GM23338 (cell line): ENCODE measurements around the gene AJM1. TPM values are rescaled to one million over a fixed set of nuclear protein-coding genes. Genes with fewer than 3 reads are reported as not detected.
A peak's percentile ranks its signal among the peaks of the same experiment; 100 is the strongest.

Experiments used
- ATAC-seq: fragments of 200-7000 bp; cut with Tn5 transposase; 3 replicates; pipeline ENCODE4 v1.9.1; 2020
- DNase-seq: peaks from one replicate; pipeline ENCODE4 v3.0.0-alpha.2; 2015; ENCODE audit warnings: low spot score
- H2AFZ ChIP-seq: fragments of 200-600 bp; sonication (generic); 2 replicates; pipeline ENCODE4 v1.8.0; 2016; ENCODE audit warnings: antibody characterized with exemption, mild to moderate bottlenecking, moderate library complexity
- H3F3A ChIP-seq: fragments of 200-600 bp; sonication (generic); replicated peaks from 2 replicates; pipeline ENCODE4 v1.8.0; 2017; ENCODE audit warnings: antibody characterized with exemption, mixed run types, low read depth
- H3K27ac ChIP-seq: fragments of 200-600 bp; sonication (generic); 2 replicates; pipeline ENCODE4 v1.6.1; 2016; ENCODE audit warnings: low read depth
- H3K27me3 ChIP-seq: fragments of 200-600 bp; sonication (generic); 2 replicates; pipeline ENCODE4 v1.8.0; 2016; ENCODE audit warnings: mild to moderate bottlenecking, mixed run types, moderate library complexity; ENCODE audit not compliant: insufficient read depth
- H3K36me3 ChIP-seq: fragments of 200-600 bp; sonication (generic); 2 replicates; pipeline ENCODE4 v1.8.0; 2016; ENCODE audit warnings: mild to moderate bottlenecking; ENCODE audit not compliant: insufficient read depth
- H3K4me1 ChIP-seq: fragments of 200-600 bp; sonication (generic); 2 replicates; pipeline ENCODE4 v1.8.0; 2016; ENCODE audit warnings: mild to moderate bottlenecking, moderate library complexity; ENCODE audit not compliant: insufficient read depth
- H3K4me2 ChIP-seq: fragments of 200-600 bp; sonication (generic); 2 replicates; pipeline ENCODE4 v1.7.1; 2017; ENCODE audit warnings: mixed run types
- H3K4me3 ChIP-seq: fragments of 200-600 bp; sonication (generic); 2 replicates; pipeline ENCODE4 v1.6.1; 2016; ENCODE audit warnings: mixed run types
- H3K79me2 ChIP-seq: fragments of 200-600 bp; sonication (generic); replicated peaks from 2 replicates; pipeline ENCODE4 v1.8.0; 2017; ENCODE audit warnings: mild to moderate bottlenecking; ENCODE audit not compliant: insufficient read depth
- H3K9me2 ChIP-seq: fragments of 200-600 bp; sonication (generic); 2 replicates; pipeline ENCODE4 v1.8.0; 2017; ENCODE audit not compliant: insufficient read depth
- H4K20me1 ChIP-seq: fragments of 200-600 bp; sonication (generic); replicated peaks from 2 replicates; pipeline ENCODE4 v1.8.0; 2017; ENCODE audit warnings: mild to moderate bottlenecking; ENCODE audit not compliant: insufficient read depth
- H3K27ac Mint-ChIP-seq: 2 replicates; pipeline ENCODE4 v1.8.0; 2020; ENCODE audit warnings: inconsistent platforms, mild to moderate bottlenecking, moderate library complexity, mixed read lengths
- H3K27me3 Mint-ChIP-seq: 3 replicates; pipeline ENCODE4 v1.8.0; 2022; ENCODE audit warnings: low read depth, mild to moderate bottlenecking, moderate library complexity, mixed read lengths, inconsistent platforms; ENCODE audit not compliant: insufficient read depth, poor library complexity
- H3K36me3 Mint-ChIP-seq: 3 replicates; pipeline ENCODE4 v1.8.0; 2021; ENCODE audit warnings: low read depth, mild to moderate bottlenecking, inconsistent platforms, moderate library complexity, mixed read lengths
- H3K4me1 Mint-ChIP-seq: 3 replicates; pipeline ENCODE4 v1.8.0; 2020; ENCODE audit warnings: mild to moderate bottlenecking, inconsistent platforms, mixed read lengths
- H3K4me3 Mint-ChIP-seq: 3 replicates; pipeline ENCODE4 v1.8.0; 2021; ENCODE audit warnings: moderate library complexity, mild to moderate bottlenecking, inconsistent platforms, mixed read lengths
- H3K9me3 Mint-ChIP-seq: 3 replicates; pipeline ENCODE4 v1.8.0; 2020; ENCODE audit warnings: moderate library complexity, mild to moderate bottlenecking, inconsistent platforms, mixed read lengths
- CREB1 ChIP-seq: fragments of 250-450 bp; sonication (Bioruptor Pico); IDR thresholded peaks from 2 replicates; pipeline ENCODE4 v1.5.0; 2020; ENCODE audit warnings: low read depth, mild to moderate bottlenecking, moderate library complexity
- EZH2 ChIP-seq: fragments of 200-600 bp; sonication (generic); IDR thresholded peaks from one replicate; pipeline ENCODE4 v1.8.0; 2017; ENCODE audit warnings: antibody characterized with exemption, mild to moderate bottlenecking, low read depth; ENCODE audit not compliant: unreplicated experiment
- EZH2phosphoT487 ChIP-seq: fragments of 200-600 bp; sonication (generic); IDR thresholded peaks from one replicate; pipeline ENCODE4 v1.8.1; 2018; ENCODE audit warnings: antibody characterized with exemption; ENCODE audit not compliant: unreplicated experiment
- JUNB ChIP-seq: IDR thresholded peaks from one replicate; pipeline ENCODE4 v1.6.1; 2016; ENCODE audit warnings: antibody characterized with exemption; ENCODE audit not compliant: unreplicated experiment
- NANOG ChIP-seq: IDR thresholded peaks from 2 replicates; pipeline ENCODE4 v1.6.1; 2016; ENCODE audit warnings: antibody characterized with exemption, borderline replicate concordance
- POLR2AphosphoS5 ChIP-seq: IDR thresholded peaks from 2 replicates; pipeline ENCODE4 v1.6.1; 2016; ENCODE audit warnings: antibody characterized with exemption, low read depth
- STAT1 ChIP-seq: IDR thresholded peaks from one replicate; pipeline ENCODE4 v1.6.1; 2016; ENCODE audit warnings: antibody characterized with exemption; ENCODE audit not compliant: unreplicated experiment
- ZNF114 ChIP-seq: fragments of 250-450 bp; sonication (Bioruptor Pico); IDR thresholded peaks from 2 replicates; pipeline ENCODE4 v1.5.0; 2020; ENCODE audit warnings: mild to moderate bottlenecking, moderate library complexity
- ZNF331 ChIP-seq: fragments of 250-450 bp; sonication (Bioruptor Pico); IDR thresholded peaks from 2 replicates; pipeline ENCODE4 v1.5.0; 2020; ENCODE audit warnings: low read depth, mild to moderate bottlenecking, moderate library complexity
- polyA plus RNA-seq: library from polyadenylated mRNA; unstranded; fragments of >200 nt; fragmentation: Nextera tagmentation; extraction: Ambion mirVana; gene quantifications from 2 replicates; pipeline ENCODE4 v1.2.1, GENCODE V29; 2016
- total RNA-seq: library from RNA; depleted of rRNA; stranded (reverse); fragments of >200 nt; shearing (Covaris generic); gene quantifications from 2 replicates; pipeline ENCODE4 v1.2.3, GENCODE V29; 2014
- TF ChIP-seq, protein P1 (sequence below): IDR thresholded peaks from one replicate; pipeline ENCODE4 v1.6.1; 2018; ENCODE audit warnings: antibody characterized with exemption; ENCODE audit not compliant: unreplicated experiment
- TF ChIP-seq, protein P2 (sequence below): IDR thresholded peaks from 2 replicates; pipeline ENCODE4 v1.6.1; 2016; ENCODE audit warnings: antibody characterized with exemption

AJM1 gene
- total and polyA plus RNA-seq, 2 experiments from 2014 or later: 0.36 to 0.49 TPM

- TF ChIP-seq, protein P1, sequence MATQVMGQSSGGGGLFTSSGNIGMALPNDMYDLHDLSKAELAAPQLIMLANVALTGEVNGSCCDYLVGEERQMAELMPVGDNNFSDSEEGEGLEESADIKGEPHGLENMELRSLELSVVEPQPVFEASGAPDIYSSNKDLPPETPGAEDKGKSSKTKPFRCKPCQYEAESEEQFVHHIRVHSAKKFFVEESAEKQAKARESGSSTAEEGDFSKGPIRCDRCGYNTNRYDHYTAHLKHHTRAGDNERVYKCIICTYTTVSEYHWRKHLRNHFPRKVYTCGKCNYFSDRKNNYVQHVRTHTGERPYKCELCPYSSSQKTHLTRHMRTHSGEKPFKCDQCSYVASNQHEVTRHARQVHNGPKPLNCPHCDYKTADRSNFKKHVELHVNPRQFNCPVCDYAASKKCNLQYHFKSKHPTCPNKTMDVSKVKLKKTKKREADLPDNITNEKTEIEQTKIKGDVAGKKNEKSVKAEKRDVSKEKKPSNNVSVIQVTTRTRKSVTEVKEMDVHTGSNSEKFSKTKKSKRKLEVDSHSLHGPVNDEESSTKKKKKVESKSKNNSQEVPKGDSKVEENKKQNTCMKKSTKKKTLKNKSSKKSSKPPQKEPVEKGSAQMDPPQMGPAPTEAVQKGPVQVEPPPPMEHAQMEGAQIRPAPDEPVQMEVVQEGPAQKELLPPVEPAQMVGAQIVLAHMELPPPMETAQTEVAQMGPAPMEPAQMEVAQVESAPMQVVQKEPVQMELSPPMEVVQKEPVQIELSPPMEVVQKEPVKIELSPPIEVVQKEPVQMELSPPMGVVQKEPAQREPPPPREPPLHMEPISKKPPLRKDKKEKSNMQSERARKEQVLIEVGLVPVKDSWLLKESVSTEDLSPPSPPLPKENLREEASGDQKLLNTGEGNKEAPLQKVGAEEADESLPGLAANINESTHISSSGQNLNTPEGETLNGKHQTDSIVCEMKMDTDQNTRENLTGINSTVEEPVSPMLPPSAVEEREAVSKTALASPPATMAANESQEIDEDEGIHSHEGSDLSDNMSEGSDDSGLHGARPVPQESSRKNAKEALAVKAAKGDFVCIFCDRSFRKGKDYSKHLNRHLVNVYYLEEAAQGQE: no peak
- TF ChIP-seq POLR2AphosphoS5: no peak
- no peak for TF ChIP-seq EZH2phosphoT487
- TF ChIP-seq ZNF331 (CRISPR knock-in tag): no peak
These were observed 34.0 kb upstream of the AJM1 start (continued) for GRCh38 chr9:136808075-136808805.

DNA sequence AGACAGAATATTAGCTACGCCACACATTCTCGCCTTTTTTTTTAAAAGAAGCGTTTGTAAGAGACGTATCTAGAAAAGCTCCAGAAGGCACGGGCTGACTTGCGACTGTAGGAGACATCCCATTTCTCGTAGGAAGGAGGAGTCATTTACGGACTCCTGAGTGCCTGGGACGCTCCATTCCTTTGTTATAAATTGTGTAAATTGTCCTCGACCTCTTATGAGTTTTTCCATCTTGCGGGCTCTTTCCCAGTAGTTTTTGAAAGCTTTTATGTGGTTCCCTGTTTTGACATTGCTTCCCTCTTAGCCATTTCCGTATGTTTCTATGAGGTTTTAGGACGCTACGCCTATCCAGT lies 33.5 kb upstream of the AJM1 start:
- peak overlapping the region; percentile 97 for H3K4me3 ChIP-seq
- H3K9me2 ChIP-seq: no peaks in the 10 kb centered on the region
- H3K4me1 ChIP-seq: peaks cover 11% of the 10 kb centered on the region; the same call in 1 of the 2 replicates
- Mint-ChIP-seq H3K9me3 (no peaks in the 10 kb centered on the region; the same call in 2 of the 3 replicates), H3K27me3 (peaks cover 19% of the 10 kb centered on the region), H3K4me3 (peak overlapping the region; percentile 80), H3K36me3 (peaks cover 42% of the 10 kb centered on the region), H3K4me1 (peaks cover 23% of the 10 kb centered on the region), H3K27ac (peak overlapping the region; percentile 30; the same call in 1 of the 2 replicates)
- 0 out of 2 replicates have a peak, but pooled peaks cover 3% of the 10 kb centered on the region for H3F3A ChIP-seq
- no peak overlapping the region for H3K27ac ChIP-seq
- H3K79me2 ChIP-seq: peaks cover 54% of the 10 kb centered on the region
- ATAC-seq (no peak), DNase-seq (peak; percentile 43)
- peaks cover 38% of the 10 kb centered on the region for H4K20me1 ChIP-seq
- H3K36me3 ChIP-seq: peaks cover 5% of the 10 kb centered on the region; the same call in 1 of the 2 replicates
- H3K4me2 ChIP-seq: peak overlapping the region; percentile 94
- no peak overlapping the region for H2AFZ ChIP-seq
- H3K27me3 ChIP-seq: no peaks in the 10 kb centered on the region
- TF ChIP-seq, protein P1: no peak
- TF ChIP-seq POLR2AphosphoS5 (no peak), STAT1 (no peak), JUNB (no peak), EZH2 (no peak), CREB1 (CRISPR knock-in tag) (no peak), NANOG (no peak), ZNF114 (CRISPR knock-in tag) (no peak)
- TF ChIP-seq, protein P2, sequence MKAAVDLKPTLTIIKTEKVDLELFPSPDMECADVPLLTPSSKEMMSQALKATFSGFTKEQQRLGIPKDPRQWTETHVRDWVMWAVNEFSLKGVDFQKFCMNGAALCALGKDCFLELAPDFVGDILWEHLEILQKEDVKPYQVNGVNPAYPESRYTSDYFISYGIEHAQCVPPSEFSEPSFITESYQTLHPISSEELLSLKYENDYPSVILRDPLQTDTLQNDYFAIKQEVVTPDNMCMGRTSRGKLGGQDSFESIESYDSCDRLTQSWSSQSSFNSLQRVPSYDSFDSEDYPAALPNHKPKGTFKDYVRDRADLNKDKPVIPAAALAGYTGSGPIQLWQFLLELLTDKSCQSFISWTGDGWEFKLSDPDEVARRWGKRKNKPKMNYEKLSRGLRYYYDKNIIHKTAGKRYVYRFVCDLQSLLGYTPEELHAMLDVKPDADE: no peak
